IMR-90 (cell line): ENCODE measurements around the gene IRGQ.

ENCODE experiments used
- CEBPB ChIP-seq: IDR thresholded peaks from 2 replicates; pipeline ENCODE4 v1.6.1; 2012; ENCODE audit warnings: low read depth, low read length, improper control_type of control experiment
- CHD1 ChIP-seq: IDR thresholded peaks from 2 replicates; pipeline ENCODE4 v1.6.1; 2012; ENCODE audit warnings: low read depth, low read length, improper control_type of control experiment
- MAFK ChIP-seq: IDR thresholded peaks from 2 replicates; pipeline ENCODE4 v1.6.1; 2012; ENCODE audit warnings: low read depth, low read length, improper control_type of control experiment
- MAZ ChIP-seq: IDR thresholded peaks from 2 replicates; pipeline ENCODE4 v1.6.1; 2012; ENCODE audit warnings: low read depth, mild to moderate bottlenecking, low read length, improper control_type of control experiment, moderate library complexity, borderline replicate concordance
- MXI1 ChIP-seq: IDR thresholded peaks from 2 replicates; pipeline ENCODE4 v1.6.1; 2012; ENCODE audit warnings: low read depth, mild to moderate bottlenecking, low read length, moderate library complexity, borderline replicate concordance
- NFE2L2 ChIP-seq: fragments of 150-350 bp; IDR thresholded peaks from 2 replicates; pipeline ENCODE4 v1.6.1; 2016; ENCODE audit warnings: low read depth, mild to moderate bottlenecking, low read length
- POLR2A ChIP-seq: IDR thresholded peaks from 2 replicates; pipeline ENCODE4 v1.6.1; 2012; ENCODE audit warnings: mild to moderate bottlenecking, low read depth, low read length
- RAD21 ChIP-seq: IDR thresholded peaks from 2 replicates; pipeline ENCODE4 v1.6.1; 2012; ENCODE audit warnings: low read length, improper control_type of control experiment
- RCOR1 ChIP-seq: IDR thresholded peaks from 2 replicates; pipeline ENCODE4 v1.6.1; 2012; ENCODE audit warnings: mild to moderate bottlenecking, low read length, improper control_type of control experiment; ENCODE audit not compliant: insufficient replicate concordance
- RFX5 ChIP-seq: IDR thresholded peaks from 2 replicates; pipeline ENCODE4 v1.8.0; 2012; ENCODE audit warnings: low read depth, mild to moderate bottlenecking, low read length, moderate library complexity
- SMC3 ChIP-seq: fragments of 150-350 bp; IDR thresholded peaks from 2 replicates; pipeline ENCODE4 v1.6.1; 2016; ENCODE audit warnings: low read depth, mild to moderate bottlenecking, antibody characterized with exemption, low read length, moderate library complexity
- TF ChIP-seq, protein P1 (sequence below): fragments of 150-350 bp; IDR thresholded peaks from 2 replicates; pipeline ENCODE4 v1.6.1; 2017; ENCODE audit warnings: mild to moderate bottlenecking, antibody characterized with exemption, low read length, low read depth
- TF ChIP-seq, protein P2 (sequence below): conservative IDR thresholded peaks from 2 replicates; pipeline ENCODE4 v1.5.1; 2012; ENCODE audit warnings: mild to moderate bottlenecking, low read depth, low read length, improper control_type of control experiment

- TF ChIP-seq RFX5: no peak
- no peak for TF ChIP-seq SMC3
- TF ChIP-seq MAZ: no peak
- TF ChIP-seq MAFK: no peak
- no peak for TF ChIP-seq MXI1
- TF ChIP-seq, protein P1, sequence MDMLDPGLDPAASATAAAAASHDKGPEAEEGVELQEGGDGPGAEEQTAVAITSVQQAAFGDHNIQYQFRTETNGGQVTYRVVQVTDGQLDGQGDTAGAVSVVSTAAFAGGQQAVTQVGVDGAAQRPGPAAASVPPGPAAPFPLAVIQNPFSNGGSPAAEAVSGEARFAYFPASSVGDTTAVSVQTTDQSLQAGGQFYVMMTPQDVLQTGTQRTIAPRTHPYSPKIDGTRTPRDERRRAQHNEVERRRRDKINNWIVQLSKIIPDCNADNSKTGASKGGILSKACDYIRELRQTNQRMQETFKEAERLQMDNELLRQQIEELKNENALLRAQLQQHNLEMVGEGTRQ: no peak
- TF ChIP-seq, protein P2, sequence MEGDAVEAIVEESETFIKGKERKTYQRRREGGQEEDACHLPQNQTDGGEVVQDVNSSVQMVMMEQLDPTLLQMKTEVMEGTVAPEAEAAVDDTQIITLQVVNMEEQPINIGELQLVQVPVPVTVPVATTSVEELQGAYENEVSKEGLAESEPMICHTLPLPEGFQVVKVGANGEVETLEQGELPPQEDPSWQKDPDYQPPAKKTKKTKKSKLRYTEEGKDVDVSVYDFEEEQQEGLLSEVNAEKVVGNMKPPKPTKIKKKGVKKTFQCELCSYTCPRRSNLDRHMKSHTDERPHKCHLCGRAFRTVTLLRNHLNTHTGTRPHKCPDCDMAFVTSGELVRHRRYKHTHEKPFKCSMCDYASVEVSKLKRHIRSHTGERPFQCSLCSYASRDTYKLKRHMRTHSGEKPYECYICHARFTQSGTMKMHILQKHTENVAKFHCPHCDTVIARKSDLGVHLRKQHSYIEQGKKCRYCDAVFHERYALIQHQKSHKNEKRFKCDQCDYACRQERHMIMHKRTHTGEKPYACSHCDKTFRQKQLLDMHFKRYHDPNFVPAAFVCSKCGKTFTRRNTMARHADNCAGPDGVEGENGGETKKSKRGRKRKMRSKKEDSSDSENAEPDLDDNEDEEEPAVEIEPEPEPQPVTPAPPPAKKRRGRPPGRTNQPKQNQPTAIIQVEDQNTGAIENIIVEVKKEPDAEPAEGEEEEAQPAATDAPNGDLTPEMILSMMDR: no peak
- TF ChIP-seq RAD21: no peak
- TF ChIP-seq CHD1: no peak
- no peak for TF ChIP-seq POLR2A
- no peak for TF ChIP-seq RCOR1
- no peak for TF ChIP-seq CEBPB
- no peak for TF ChIP-seq NFE2L2
These were observed 3.8 kb upstream of the IRGQ start for GRCh38 chr19:43599635-43600295.
